DLD1 (cell line): ENCODE measurements around the gene LRRC7.
"Not testable (repeated sequence)": the region's sequence is repeated elsewhere in the genome, so short reads cannot be mapped to it uniquely, and the experiment has no call there.

Source experiments
- in situ Hi-C: cut with HindIII; loops from 2 replicates; pipeline ENCODE4 v1.10.0; 2017; ENCODE audit warnings: low sequenced_read_pairs

Gene LRRC7

GRCh38 chr1:69862906-69863305, 295.2 kb downstream of the LRRC7 start:
- in situ Hi-C loops, result no loop called here

- in situ Hi-C loops, result no loop called here
Observed at GRCh38 chr1:69863704-69864103, 296.0 kb downstream of the LRRC7 start.

- in situ Hi-C loops, result no loop called here
Observed at GRCh38 chr1:69871412-69871811, 303.7 kb downstream of the LRRC7 start.

- in situ Hi-C loops, result no loop called here
Observed at GRCh38 chr1:69878338-69878737, 310.6 kb downstream of the LRRC7 start.

GRCh38 chr1:69888016-69888415, 320.3 kb downstream of the LRRC7 start:
- in situ Hi-C loops, result not testable (repeated sequence)

- in situ Hi-C loops, result no loop called here
Observed at GRCh38 chr1:69888657-69889056, 320.9 kb downstream of the LRRC7 start.

- in situ Hi-C loops, result no loop called here
Observed at GRCh38 chr1:69898403-69898947, 330.8 kb downstream of the LRRC7 start.

- in situ Hi-C loops, result no loop called here
Observed at GRCh38 chr1:69911301-69911801, 343.6 kb downstream of the LRRC7 start.

- in situ Hi-C loops, result no loop called here
Observed at GRCh38 chr1:69913977-69914376, 346.3 kb downstream of the LRRC7 start.

GRCh38 chr1:69914976-69915765, 347.4 kb downstream of the LRRC7 start:
- in situ Hi-C loops, result no loop called here

GRCh38 chr1:69919129-69919921, 351.6 kb downstream of the LRRC7 start:
- in situ Hi-C loops, result no loop called here

- in situ Hi-C loops, result no loop called here
Observed at GRCh38 chr1:69919922-69920273, 352.2 kb downstream of the LRRC7 start.

GRCh38 chr1:69920426-69920825, 352.7 kb downstream of the LRRC7 start:
- in situ Hi-C loops, result no loop called here

- in situ Hi-C loops, result no loop called here
Observed at GRCh38 chr1:69921486-69921885, 353.8 kb downstream of the LRRC7 start.

- in situ Hi-C loops, result not testable (repeated sequence)
Observed at GRCh38 chr1:69928234-69928633, 360.5 kb downstream of the LRRC7 start.

GRCh38 chr1:69929308-69930057, 361.8 kb downstream of the LRRC7 start:
- in situ Hi-C loops, result no loop called here

- in situ Hi-C loops, result no loop called here
Observed at GRCh38 chr1:69930396-69930795, 362.7 kb downstream of the LRRC7 start.

- in situ Hi-C loops, result no loop called here
Observed at GRCh38 chr1:69932760-69933159, 365.0 kb downstream of the LRRC7 start.

- in situ Hi-C loops, result no loop called here
Observed at GRCh38 chr1:69940231-69940630, 372.5 kb downstream of the LRRC7 start.

GRCh38 chr1:69940816-69941215, 373.1 kb downstream of the LRRC7 start:
- in situ Hi-C loops, result no loop called here

- in situ Hi-C loops, result no loop called here
Observed at GRCh38 chr1:69943030-69943429, 375.3 kb downstream of the LRRC7 start.
